GM19467 (cell line): ENCODE data around the gene MARK4.
"Not testable (repeated sequence)": the region's sequence is repeated elsewhere in the genome, so short reads cannot be mapped to it uniquely, and the experiment has no call there.

Source experiments
- ATAC-seq: cut with Tn5 transposase; IDR thresholded peaks from one replicate; pipeline ENCODE4 v1.9.1; 2021; ENCODE audit warnings: mild to moderate bottlenecking, moderate library complexity; ENCODE audit not compliant: unreplicated experiment

Gene MARK4

GRCh38 chr19:45334881-45335280 lies 83.8 kb downstream of the MARK4 start:
- ATAC-seq: not testable (repeated sequence)

- no peak for ATAC-seq
These were observed 85.7 kb downstream of the MARK4 start for GRCh38 chr19:45336696-45337251.

- no peak for ATAC-seq
These were observed 88.6 kb downstream of the MARK4 start for GRCh38 chr19:45339629-45340028.

- ATAC-seq: no peak
These were observed 89.3 kb downstream of the MARK4 start, which contains the start of gene KLC3 for GRCh38 chr19:45340232-45340898. TSS of gene KLC3 (plus strand) at chr19:45340750. CDS start at chr19:45345542, 4,792 bp downstream.

GRCh38 chr19:45340899-45341453 lies 89.9 kb downstream of the MARK4 start:
- no peak for ATAC-seq

GRCh38 chr19:45342911-45343310 lies 91.8 kb downstream of the MARK4 start:
- no peak for ATAC-seq

- no peak for ATAC-seq
These were observed 93.8 kb downstream of the MARK4 start for GRCh38 chr19:45344621-45345505.

- ATAC-seq: no peak
These were observed 94.4 kb downstream of the MARK4 start for GRCh38 chr19:45345506-45345860.

- ATAC-seq: no peak
These were observed 95.4 kb downstream of the MARK4 start for GRCh38 chr19:45346449-45346848.

- no peak for ATAC-seq
These were observed 96.7 kb downstream of the MARK4 start for GRCh38 chr19:45347570-45348366.

- ATAC-seq: no peak
These were observed 97.5 kb downstream of the MARK4 start for GRCh38 chr19:45348367-45349125.

- no peak for ATAC-seq
These were observed 98.0 kb downstream of the MARK4 start for GRCh38 chr19:45349126-45349415.

- no peak for ATAC-seq
These were observed 98.4 kb downstream of the MARK4 start for GRCh38 chr19:45349430-45349941.

- ATAC-seq: no peak
These were observed 99.5 kb downstream of the MARK4 start for GRCh38 chr19:45350477-45351058.

GRCh38 chr19:45351401-45351952 lies 100.4 kb downstream of the MARK4 start:
- no peak for ATAC-seq

- no peak for ATAC-seq
These were observed 101.0 kb downstream of the MARK4 start for GRCh38 chr19:45352062-45352461.

GRCh38 chr19:45352471-45352870 lies 101.4 kb downstream of the MARK4 start:
- ATAC-seq: no peak

GRCh38 chr19:45352914-45353796 lies 102.1 kb downstream of the MARK4 start:
- ATAC-seq: no peak
